Right renal cortex interstitium (tissue), 3 donors: ENCODE measurements around the gene ABCC1. TPM values are rescaled to one million over a fixed set of nuclear protein-coding genes. Genes with fewer than 3 reads are reported as not detected.

Experiments
- DNase-seq, 3 donors: peaks; one replicate each; pipeline ENCODE4 v3.0.0-alpha.2; 2013; ENCODE audit warnings: low read depth in 3 of 3, low spot score in 2 of 3
- polyA plus RNA-seq, 3 donors: library from polyadenylated mRNA; unstranded; fragments of 120-200 nt; gene quantifications; one replicate each; pipeline ENCODE4 v1.2.1, GENCODE V29; 2013; ENCODE audit not compliant: insufficient read length in 3 of 3

Gene ABCC1
- polyA plus RNA-seq, 3 donors, result 20.9 to 24.5 (median 23.1) TPM

GRCh38 chr16:16016388-16016964, 67.1 kb downstream of the ABCC1 start:
- no peak for DNase-seq

GRCh38 chr16:16017812-16018211, 68.4 kb downstream of the ABCC1 start:
- no peak for DNase-seq

- no peak for DNase-seq
Observed at GRCh38 chr16:16018705-16019104, 69.3 kb downstream of the ABCC1 start.

- DNase-seq, result no peak
Observed at GRCh38 chr16:16019488-16019887, 70.1 kb downstream of the ABCC1 start.

- no peak for DNase-seq
Observed at GRCh38 chr16:16020291-16020690, 70.9 kb downstream of the ABCC1 start.

GRCh38 chr16:16021020-16021419, 71.6 kb downstream of the ABCC1 start:
- DNase-seq, result no peak

GRCh38 chr16:16021646-16021987, 72.2 kb downstream of the ABCC1 start:
- no peak for DNase-seq

- DNase-seq, result peak in 1 of 3 donors; percentile 68
Observed at GRCh38 chr16:16021988-16022682, 72.7 kb downstream of the ABCC1 start.

- DNase-seq, result no peak
Observed at GRCh38 chr16:16022683-16023064, 73.3 kb downstream of the ABCC1 start.

- DNase-seq, result no peak
Observed at GRCh38 chr16:16025214-16025968, 76.0 kb downstream of the ABCC1 start.

- no peak for DNase-seq
Observed at GRCh38 chr16:16027728-16028310, 78.4 kb downstream of the ABCC1 start.

GRCh38 chr16:16028311-16028999, 79.0 kb downstream of the ABCC1 start:
- no peak for DNase-seq

- DNase-seq, result no peak
Observed at GRCh38 chr16:16029431-16030011, 80.1 kb downstream of the ABCC1 start.

- no peak for DNase-seq
Observed at GRCh38 chr16:16030449-16030848, 81.0 kb downstream of the ABCC1 start.

- no peak for DNase-seq
Observed at GRCh38 chr16:16031401-16031800, 82.0 kb downstream of the ABCC1 start.

GRCh38 chr16:16032271-16032979, 83.0 kb downstream of the ABCC1 start:
- no peak for DNase-seq

- no peak for DNase-seq
Observed at GRCh38 chr16:16033208-16033717, 83.8 kb downstream of the ABCC1 start.

- DNase-seq, result no peak
Observed at GRCh38 chr16:16036359-16036792, 87.0 kb downstream of the ABCC1 start.

- no peak for DNase-seq
Observed at GRCh38 chr16:16037521-16037920, 88.1 kb downstream of the ABCC1 start.

- no peak for DNase-seq
Observed at GRCh38 chr16:16037970-16038369, 88.6 kb downstream of the ABCC1 start.
